ENCODE results near the gene MTFMT. TPM values are rescaled to one million over a fixed set of nuclear protein-coding genes. Genes with fewer than 3 reads are reported as not detected.
A peak's percentile ranks its signal among the peaks of the same experiment; 100 is the strongest.
"Not testable (repeated sequence)": the region's sequence is repeated elsewhere in the genome, so short reads cannot be mapped to it uniquely, and the experiment has no call there.

MTFMT gene
- polyA plus RNA-seq, 5 donors = 16.0 to 20.5 (median 18.7) TPM

DNA sequence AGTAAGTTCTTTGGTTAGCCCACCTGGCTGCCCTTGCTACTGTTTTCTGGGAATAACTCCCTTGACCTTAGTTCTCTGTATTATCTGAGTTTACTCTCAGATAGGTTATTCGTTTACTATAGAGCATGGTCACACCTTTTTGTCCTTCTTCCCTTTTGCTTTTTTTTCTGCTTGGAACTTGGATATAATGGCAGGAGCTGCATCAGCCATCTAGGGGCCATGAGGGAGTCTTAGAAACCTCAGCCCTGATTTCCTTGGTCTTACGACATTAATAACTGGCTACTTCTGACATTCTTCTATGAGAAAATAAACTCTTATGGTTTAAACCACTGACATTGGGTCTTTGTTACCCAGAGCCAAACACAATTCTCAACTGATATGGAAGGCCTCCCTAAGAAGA is 12.3 kb upstream of the MTFMT start:
- DNase-seq = no peak

- DNase-seq = no peak
Observed at GRCh38 chr15:65040461-65040860, 11.0 kb upstream of the MTFMT start.

- DNase-seq = no peak
Observed at GRCh38 chr15:65038836-65039235, 9.4 kb upstream of the MTFMT start.

GRCh38 chr15:65038428-65038827 is 9.0 kb upstream of the MTFMT start:
- DNase-seq = no peak

GRCh38 chr15:65037309-65037708 is 7.9 kb upstream of the MTFMT start:
- no peak for DNase-seq

DNA sequence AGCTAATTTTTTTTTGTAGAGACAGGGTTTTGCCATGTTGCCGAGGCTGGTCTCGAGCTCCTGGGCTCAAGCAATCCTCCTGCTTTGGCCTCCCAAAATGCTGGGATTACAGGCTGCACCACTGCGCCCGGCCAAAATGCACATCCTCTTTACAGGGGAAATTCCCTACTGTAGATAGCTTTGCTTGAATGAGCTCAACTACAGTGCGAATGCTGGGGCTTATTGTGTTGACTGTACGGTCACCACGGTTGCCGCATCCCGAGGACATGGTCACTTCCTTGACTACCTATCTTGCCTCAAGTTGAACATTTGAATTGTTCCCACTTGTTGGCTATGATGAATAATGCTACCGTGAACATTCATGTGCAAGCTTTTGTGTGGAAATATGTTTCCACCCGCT is 5.3 kb upstream of the MTFMT start:
- DNase-seq = no peak

DNA sequence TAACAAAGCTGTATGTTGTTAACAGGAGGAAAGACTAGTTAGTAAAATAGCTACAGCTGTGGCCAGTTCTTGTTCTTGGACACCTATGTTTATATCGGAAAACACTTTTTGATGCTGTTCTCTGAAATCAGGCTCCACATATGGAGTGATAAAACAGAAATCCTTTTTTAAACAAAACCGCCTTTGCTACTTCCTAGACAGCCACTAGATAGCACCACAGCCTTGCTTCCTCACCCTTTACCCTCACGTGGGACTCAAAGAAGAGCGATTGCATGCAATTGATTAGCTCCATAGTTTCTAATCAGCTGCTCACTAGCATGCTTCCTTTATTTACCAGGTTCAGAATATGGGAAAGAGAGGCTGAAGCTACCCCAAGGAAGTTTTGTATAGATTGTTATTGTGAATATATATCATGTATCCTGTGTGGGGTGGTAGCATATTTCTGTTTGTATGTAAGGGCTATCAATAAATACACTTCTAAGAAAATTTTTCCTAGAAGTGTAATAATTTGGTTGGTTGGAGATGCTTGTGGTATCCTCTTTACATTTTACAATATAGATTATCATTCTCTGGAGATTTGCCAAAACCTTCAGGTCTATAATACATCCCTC is 4.3 kb upstream of the MTFMT start:
- DNase-seq = peak in 1 of 2 donors; percentile 44

- DNase-seq = peak in 1 of 2 donors; percentile 51
Observed at GRCh38 chr15:65032801-65033537, 3.5 kb upstream of the MTFMT start.

DNA sequence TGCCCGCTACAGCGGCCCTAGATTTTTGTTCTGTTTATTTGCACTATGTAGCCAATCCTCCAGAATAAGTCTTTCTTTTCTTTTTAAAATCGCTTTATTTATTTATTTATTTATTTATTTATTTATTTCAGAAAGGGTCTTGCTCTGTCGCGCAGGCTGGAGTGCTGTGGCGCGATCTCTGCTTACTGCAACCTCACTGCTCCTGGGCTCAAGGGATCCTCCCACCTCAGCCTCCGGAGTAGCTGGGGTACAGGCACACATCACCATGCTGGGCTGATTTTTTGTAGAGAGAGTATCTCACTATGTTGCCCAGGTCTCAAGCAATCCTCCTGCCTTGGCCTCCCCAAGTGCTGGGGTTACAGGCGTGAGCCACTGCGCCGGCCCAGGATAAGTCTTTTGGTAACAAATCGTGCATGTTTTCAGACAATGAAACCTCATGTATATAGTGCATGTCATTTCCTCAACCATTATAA is 333 bp upstream of the MTFMT start:
- DNase-seq = no peak

DNA sequence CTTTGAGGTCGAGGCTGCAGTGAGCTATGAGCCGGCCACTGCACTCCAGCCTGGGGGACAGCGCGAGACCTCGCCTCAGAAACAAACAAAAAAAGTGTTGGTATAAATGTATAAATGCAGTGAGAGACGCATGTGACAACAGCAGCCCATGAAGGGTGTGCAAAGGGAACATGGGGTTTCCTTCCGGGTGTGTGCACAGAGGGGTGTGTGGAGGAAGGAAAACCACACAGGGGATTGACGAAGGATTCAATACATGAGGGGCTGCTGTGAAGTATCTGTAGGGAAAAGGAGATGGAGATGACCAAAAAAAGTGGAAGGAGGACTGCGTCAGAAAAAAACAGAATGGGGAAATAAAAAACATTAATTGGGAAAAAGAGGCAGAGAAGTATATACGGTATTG is 1.1 kb downstream of the MTFMT start:
- no peak for DNase-seq

DNA sequence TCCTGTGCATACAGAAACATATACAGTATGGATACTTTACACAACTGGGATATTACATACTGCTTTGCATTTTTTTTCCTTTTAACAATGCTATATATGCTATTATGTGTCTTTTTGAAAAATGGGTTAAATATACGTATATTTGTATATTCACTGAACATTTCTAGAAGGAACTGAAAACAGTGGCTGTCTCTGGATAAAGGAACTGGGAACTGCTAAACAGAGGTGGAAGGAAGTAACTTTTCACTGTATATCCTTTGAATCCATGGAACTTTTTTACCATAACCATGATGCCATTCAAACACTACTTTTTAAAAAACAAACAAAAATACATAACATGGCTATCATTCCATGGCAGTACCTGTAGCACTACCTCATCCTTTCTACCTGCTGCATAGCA is 1.8 kb downstream of the MTFMT start:
- no peak for DNase-seq

DNA sequence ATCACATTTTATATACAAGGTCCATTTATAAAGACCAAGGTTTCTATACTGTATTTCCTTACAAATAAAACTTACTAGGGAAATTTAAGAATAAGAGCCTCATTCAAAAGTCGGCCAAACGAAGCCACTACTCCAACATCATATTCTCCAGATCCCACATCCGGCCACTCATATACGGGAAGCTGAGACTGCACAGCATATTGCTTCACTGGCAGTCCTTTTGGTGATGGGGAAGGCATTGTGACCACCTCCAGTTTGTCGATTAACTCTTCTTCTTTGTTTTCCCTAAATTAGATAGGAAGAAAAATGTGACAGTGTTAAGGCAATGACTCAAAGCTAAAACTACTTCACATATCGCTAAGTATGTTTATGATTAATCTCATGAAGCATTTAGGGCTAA is 2.7 kb downstream of the MTFMT start:
- no peak for DNase-seq

- DNase-seq = no peak
Observed at GRCh38 chr15:65021488-65021887, 8.0 kb downstream of the MTFMT start.

DNA sequence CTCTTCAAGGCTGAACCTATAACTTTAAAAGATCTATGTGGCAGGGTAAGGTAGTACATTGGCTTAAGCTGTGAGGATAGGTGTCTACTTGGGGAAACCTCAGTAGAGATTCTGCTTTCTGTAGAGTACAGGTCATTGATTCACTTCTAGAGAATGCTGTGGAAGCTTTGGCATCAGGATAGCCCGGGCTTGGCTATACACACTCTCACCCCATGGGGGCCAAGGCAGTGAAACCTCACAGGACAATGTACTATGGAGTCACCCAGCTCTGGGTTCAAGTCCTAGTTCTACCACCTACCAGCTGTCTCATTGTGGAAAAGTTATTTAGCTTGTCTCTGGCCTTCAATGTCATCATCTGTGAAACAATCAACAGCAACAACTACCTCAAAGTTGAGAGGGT is 9.0 kb downstream of the MTFMT start:
- DNase-seq = no peak

DNA sequence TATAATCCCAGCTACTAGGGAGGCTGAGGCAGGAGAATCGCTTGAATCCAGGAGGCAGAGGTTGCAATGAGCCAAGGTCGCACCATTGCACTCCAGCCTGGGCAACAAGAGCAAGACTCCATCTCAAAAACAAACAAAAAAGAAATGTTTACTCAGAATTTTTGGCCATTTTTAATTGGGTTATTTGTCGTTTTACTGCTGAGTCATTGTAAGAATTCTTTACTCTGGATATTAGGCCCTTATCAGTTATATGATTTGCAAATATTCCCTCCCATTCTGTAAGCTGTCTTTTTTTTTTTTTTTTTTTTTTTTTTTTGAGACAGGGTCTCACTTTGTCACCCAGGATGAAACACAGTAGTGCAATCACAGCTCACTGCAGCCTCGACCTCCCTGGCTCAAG is 18.2 kb downstream of the MTFMT start:
- not testable (repeated sequence) for DNase-seq

DNA sequence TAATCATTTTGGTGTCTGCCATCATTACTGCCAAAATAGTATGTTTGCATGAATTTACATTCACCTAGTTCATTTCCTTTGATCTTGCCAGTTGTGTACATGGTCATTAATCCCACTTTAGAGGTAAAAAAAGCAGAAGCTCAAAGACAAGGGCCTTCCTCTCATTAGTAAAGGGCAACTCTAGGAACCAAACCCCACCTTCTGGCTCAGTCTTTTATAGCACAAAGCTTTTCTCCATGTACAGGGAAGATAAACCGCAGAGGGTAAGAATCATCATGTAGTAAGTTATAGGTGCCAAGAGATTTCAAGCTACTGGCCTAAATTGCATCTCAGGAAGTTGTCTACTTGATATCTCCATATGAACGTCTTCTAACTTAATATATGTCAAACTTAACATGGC is 20.5 kb downstream of the MTFMT start:
- DNase-seq = no peak

GRCh38 chr15:65006876-65007275 is 22.6 kb downstream of the MTFMT start:
- no peak for DNase-seq

DNA sequence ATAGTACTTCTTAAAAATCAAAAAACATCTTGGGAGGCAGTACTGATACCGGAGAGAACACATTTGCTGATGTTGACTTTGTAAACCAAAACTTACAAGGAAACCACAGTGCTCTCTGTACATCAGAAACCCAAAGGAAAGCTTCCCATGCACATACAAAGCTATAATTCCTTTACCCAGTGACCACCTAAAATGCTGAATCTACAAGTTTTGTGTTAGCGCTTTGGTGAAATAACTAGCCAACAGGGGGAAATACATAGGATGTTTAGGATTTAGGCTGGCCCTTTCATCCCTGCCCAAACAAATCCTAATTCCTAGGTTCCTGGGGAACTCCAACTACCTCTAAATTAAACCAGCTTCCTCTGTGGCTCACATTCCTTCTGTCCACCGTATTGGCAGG is 24.4 kb downstream of the MTFMT start:
- DNase-seq = no peak

- DNase-seq = no peak
Observed at GRCh38 chr15:64997745-64998375, 31.6 kb downstream of the MTFMT start.

DNA sequence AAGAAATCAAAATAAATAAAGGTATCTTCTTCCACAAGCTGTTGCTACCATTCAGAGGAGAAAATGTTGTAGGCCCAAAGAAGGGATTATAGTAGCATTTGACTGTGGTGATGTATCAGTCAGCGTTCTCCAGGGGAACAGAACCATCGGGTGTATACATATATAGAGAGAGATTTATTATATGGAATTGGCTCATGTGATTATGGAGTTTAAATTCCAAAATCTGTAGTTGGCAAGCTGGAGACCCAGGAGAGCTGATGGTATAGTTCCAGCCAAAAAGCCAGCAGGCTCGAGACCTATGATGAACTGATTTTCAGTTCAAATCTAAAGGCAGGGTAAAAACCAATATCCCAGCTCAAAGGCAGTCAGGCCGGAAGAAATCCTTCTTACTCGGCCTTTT is 32.4 kb downstream of the MTFMT start:
- no peak for DNase-seq

- no peak for DNase-seq
Observed at GRCh38 chr15:64993290-64993689, 36.1 kb downstream of the MTFMT start.

GRCh38 chr15:64991536-64992135 is 37.8 kb downstream of the MTFMT start:
- DNase-seq = peak; percentile 23 to 24

GRCh38 chr15:64990168-64990470 is 39.3 kb downstream of the MTFMT start:
- no peak for DNase-seq
